GM21619 (cell line): ENCODE results near the gene MICALL2.

Experiments
- ATAC-seq: cut with Tn5 transposase; IDR thresholded peaks from one replicate; pipeline ENCODE4 v1.9.1; 2021; ENCODE audit not compliant: unreplicated experiment

Gene MICALL2

DNA sequence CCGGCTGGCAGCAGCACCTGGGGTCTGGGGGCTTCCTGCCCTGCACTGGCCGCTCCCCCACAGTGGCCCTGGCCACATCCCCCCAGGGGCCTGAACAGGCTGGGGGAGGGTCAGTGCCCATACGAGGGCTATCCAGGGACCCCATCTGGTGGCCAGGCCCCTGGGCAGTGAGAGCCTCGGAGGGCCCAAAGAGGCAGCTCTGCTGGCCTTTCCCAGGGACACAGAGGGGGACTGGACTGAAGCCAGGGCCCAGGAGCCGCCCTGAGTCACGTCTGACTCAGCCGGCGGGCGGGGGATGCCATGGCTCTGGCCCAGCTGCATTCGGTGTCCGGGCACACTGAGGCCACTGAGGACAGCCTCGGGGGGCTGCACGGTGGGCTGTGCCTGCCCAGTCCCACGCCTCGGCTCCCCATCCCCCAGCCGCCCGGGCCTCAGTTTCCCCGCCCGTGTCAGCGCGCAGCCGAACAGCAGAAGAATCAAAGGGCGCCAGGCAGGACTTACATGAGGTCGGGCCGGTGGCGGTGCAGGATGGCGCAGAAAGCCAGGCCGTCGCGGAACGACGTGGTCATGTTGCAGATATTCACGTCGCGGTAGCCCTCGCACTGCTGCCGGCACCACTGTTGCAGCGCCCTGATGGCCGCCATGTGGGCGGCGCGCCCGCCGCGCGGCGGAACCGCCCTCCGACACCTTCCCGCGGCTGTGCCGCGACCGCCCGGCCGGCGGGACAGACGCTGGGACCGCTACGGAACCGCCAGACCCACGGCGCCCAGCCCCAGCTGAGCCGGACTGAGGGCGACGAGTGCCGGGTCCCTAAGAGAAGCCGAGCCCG is at the start of gene MICALL2:
TSS of gene MICALL2 (minus strand) at position 788 of the 829 bp plus-strand sequence. CDS start at position 644, 144 bp downstream.
- ATAC-seq: peak; percentile 6

DNA sequence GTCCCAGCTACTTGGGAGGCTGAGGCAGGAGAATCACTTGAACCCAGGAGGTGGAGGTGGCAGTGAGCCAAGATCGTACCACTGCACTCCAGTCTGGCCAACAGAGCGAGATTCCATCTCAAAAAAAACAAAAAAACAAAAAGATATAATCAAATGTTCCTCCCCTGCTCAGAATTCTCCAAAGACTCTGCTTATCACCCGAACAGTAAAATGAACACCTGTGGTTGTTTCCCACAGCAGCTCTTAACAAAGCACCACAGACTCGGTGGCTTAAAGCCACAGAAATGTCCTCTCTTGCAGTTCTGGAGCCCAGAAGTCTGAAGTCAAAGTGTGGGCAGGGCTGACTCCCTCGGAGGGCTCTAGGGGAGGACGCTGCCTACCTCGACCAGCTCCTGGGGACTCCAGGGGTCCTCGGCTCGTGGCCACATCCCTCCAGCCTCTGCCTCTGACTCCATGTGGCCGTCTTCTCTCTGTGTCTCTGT is 49.0 kb upstream of the MICALL2 start:
- no peak for ATAC-seq

DNA sequence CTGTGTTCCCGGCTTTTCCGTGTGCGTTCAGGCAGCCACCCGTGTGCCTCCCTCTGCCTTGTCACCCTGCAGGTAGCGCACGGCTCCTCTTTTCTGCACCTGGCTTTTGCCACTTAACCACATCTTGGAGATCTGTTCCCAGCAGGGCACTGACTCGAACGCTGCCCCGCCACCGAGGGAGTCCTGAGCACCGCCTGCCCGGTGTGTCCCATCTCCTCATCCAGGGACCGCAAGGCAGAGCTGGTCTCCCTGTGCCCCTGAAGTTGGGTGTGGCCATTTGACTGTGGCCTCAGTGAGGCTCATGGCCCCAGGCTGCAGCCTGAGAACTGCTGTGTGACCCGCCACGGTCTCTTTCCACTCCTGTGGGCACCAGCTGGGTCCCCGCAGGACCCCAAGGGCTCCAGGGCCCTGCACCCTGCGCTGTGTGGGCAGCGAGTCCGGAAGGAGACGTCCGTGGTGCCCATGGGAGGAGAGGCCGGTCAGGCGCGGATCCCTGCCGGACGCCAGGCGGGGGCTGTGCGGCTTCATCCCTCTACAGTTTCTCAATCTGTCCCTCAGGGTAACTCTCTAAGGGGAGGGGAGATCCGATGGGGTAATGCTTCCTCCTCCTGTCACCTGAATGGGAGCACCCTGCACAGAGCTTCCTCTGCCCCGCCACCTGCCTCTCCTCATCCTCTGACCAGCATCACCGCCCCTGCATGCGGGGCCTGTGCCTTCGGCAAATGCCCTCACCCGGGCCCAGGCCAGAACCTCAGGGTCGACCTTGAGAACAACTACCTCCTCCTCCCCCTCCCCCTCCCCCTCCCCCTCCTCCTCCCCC is 46.7 kb upstream of the MICALL2 start:
- ATAC-seq: no peak

DNA sequence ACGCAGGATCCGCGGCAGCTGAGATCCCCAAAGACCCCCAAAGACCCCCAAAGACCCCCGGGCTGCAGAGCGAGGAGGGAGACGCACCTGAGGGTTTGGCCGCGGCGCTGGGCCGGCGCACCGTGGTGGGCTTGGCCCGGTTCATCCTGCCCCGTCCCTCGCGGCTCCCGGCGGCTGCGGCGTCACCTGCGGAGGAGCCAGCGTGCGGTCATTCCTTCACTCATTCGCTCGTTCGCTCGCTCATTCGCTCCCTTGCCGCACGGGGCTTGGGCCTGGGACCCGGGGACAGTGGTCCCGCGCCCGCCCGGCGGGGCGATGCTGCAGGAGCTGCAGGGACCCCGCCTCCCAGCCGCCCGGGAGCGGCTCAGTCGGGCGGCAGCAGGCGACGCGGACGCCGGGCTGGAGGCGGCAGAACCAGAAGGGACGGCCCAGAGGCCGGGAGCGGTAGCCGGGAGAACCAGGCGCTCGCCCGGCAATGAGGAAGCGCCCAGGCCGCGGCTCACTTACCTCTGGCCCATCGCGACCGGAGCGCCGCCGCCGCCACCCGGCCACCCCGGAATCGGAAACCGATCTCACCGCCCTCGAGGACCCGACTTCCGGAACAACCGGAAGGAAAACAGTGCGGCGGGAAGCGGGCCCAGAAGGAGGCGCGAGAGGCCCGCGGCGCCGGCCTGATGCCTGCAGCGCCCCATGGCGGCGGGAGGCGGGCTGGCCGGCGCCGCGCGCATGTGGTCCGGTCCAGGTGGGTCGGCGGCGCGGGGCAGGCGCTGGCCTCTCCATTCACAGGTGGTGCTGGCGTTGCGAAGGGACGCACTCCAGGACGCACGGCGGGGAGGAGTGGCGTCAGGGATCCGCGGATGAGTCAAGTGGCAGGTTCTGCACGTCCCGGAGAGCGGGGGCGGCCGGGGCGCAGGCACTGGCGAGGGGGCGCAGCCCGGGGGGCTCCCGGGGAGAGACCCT is 44.8 kb upstream of the MICALL2 start, which contains the start of gene INTS1:
TSS of gene INTS1 (minus strand) at position 574 of the 960 bp plus-strand sequence. CDS start at position 145, 429 bp downstream.
- peak; percentile 79 for ATAC-seq

DNA sequence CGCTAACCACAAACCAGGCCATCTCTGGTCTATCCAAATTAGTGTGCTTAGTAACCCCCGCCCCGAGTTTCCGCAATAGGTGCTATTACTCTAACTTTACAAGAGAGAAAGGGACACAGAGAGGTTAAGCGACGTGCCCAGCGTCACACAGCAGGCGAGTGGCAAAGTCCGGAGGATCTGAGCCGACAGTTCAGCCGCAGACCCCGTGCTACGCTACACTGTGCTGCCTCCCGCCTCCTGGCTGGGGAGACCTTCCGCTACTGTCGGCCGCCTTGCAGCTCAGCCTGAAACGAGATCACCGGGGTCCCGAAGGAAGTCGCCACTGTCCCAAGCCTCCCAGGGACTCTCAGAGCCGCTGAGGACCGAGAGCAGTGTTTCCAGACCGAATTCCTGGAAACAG is 44.1 kb upstream of the MICALL2 start:
- ATAC-seq: no peak

DNA sequence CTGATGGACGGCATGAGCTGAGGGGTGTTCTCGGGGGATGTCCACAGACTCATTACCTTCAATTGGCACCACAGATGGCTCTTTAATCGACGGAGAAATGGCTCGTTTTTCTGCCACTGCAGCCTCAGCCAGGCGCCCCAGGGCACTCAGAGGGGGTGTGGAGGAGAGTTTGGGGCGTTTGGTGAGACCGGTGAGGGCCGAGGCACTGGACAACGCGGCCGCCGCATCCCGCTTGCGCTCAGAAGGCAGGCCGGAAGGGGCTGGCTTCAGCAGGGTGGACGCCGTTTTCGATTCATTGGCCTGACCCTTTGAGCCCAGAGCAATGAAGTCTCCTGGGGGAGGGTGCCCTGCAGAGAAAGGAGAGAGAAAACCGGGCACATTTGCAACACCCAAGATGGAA is 43.6 kb upstream of the MICALL2 start:
- no peak for ATAC-seq

DNA sequence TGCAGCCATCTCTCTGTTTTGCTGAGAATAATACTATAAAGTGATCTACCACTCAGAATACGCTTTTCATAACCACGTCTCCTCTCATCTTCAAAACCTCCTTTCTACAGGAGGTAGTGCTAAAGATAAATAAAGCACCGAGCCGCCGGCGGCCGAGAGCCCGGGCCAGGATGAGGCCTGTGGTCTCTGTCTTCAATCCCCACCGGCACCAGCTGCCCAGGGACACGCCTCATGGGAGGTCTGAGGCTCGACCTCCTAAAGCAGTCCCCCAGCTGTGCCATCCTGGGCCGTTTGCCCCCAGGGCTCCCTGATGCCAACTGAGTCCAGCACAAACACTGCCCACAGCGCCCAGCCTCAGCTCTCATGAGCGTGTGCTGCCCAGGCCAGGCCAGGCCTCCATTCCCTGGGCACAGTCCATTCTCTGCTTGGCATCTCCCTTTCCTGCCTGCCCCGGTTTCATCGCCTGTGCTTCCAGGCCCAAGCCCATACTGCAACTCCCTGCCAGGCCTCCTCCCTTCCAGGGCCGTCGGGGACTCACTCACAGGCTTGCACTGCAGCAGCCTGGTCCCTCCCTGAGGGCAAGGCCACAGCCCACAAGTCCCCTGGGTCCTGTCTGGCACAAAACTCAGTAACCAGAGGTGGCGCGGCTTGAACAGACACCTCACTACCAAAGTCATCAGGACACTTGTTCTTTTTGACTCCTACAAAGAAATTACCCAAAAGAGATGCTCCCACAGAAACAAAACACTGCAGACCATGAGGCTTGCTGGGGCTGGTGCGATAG is 42.4 kb upstream of the MICALL2 start:
- no peak for ATAC-seq

DNA sequence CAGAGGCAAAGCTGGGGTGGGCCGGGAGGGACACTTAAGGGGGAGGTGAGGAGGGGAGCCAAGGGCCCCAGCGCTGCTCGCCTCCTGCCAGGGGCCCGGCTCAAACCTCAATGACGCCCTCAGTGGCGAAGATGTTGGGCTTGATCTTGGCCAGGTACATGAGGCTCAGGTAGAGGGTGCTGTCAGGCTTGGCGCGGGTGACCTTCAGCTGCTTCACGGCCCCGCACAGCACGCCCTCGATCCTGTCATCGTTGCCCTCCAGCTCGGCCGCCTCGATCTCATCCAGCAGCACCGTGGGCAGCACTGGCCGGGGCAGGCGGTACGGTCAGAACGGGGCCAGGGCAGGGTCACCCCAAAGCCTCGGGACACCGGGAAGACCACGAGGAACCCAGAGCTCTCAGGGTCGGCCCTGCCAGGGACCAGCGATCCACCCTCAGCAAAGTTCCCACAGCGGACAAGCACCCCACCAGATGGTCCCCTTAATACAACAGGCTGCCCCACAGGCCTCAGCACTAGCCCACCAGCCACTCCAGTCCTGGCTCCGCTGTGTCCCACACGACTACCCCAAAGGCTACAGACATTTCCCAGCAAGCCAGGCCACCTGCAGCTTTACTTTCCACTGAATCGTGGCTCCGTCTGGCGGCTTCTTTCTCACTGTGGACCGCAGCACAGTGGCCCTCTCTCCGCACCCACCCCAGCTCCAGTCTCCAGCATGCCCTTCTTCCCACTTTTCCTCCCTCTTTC is 41.0 kb upstream of the MICALL2 start:
- no peak for ATAC-seq

DNA sequence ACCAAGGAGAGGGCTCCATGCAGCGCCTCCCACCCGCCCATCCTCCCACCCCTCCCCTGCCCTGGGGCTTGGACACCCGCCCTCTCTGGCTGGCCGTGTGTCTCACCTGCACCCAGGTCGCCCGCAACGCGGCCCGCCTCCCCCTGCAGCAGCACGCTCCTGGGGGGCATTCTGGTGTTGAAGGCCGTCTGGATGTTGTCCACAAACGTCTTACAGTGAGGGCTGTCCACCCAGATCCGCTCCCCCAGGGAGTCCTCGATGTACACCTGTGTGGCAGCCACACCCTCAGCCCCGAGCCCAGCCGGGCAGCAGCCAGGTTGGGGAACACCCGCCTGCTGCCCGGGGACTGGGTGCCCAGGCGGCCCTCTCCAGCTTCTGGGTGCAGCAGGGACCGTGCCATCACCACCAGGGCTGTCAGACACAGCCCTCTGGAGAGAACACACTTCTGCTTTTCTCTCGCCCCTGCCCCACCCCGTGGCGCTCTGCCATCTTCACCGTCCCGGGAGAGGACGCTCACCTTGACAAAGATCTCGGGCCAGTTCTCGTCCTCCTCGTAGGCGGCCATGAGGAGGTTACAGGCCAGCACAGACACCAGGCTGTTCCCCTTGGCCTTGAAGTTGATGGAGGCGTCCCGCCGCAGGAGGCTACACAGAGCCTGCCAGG is 40.2 kb upstream of the MICALL2 start:
- ATAC-seq: no peak

DNA sequence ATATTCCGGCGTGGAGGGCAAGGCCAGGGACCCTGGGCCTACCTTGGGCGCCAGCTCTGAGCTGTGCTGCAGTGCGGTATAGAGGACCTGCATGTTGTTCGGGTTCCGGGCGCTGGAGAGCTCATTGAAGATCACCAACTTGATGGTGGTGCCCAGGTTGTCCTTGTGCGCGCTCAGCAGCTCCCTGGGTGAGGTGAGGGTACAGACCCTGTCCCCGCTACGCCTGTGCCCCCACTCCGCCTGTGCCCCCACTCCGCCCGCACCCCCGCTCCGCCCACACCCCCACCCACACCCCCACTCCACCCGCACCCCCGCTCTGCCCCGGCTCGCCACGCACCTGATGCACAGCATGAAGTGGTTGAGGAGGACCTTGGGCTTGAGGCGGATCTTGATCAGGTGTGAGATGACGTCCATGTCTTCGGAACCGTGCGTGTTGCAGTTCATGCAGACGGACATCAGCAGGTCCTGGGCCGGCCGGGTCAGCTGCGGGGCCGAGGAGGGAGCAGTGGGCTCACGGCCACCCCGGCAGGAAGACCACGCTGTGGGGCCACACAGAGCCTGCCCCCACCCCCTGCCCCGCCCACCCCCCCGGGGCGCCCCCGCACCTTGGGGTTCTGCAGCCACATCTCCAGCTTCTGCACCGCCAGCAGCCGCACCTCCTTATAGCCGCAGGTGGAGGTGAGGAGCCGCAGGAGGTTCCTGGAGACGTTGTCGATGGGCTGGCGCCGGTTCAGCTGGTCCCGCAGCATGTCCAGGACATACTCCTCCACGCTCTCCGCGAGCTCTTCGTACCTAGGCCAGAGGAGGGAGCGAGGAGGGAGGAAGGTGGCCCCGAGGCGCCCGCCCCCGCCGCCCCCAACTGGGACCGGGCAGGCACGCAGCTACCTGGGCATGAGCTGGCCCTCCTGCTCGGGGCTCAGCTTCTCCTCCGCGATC is 39.4 kb upstream of the MICALL2 start:
- ATAC-seq: no peak

DNA sequence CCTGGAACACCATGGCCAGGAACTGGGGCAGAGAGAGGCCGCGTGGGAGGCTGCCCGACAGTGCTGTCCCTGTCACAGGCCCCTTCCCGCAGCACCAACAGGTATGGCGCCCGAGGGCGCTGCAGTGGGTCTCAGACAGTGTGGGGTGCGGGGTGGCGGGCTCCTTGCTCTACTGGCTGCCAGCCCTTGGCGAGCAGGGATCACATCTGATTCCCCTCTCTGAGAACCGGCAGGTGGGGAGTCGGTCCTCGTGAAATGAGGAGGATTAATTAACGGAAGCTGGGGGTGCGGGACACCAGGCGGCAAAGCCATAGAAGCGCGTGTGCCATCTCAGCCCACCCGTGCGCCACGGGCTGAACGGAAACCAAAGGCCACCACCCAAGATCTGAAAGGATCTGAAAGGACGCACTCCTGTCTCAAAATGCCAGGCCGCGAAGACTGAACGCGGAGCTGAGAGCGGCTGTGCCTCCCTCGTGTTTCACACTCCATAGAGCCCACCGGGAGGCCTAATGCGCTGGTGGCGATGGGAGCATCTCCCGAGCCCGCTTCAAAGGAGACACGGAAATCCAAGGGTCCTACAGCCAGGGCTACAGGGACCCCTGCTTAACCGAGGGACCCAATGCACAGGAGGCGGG is 38.1 kb upstream of the MICALL2 start:
- ATAC-seq: no peak

DNA sequence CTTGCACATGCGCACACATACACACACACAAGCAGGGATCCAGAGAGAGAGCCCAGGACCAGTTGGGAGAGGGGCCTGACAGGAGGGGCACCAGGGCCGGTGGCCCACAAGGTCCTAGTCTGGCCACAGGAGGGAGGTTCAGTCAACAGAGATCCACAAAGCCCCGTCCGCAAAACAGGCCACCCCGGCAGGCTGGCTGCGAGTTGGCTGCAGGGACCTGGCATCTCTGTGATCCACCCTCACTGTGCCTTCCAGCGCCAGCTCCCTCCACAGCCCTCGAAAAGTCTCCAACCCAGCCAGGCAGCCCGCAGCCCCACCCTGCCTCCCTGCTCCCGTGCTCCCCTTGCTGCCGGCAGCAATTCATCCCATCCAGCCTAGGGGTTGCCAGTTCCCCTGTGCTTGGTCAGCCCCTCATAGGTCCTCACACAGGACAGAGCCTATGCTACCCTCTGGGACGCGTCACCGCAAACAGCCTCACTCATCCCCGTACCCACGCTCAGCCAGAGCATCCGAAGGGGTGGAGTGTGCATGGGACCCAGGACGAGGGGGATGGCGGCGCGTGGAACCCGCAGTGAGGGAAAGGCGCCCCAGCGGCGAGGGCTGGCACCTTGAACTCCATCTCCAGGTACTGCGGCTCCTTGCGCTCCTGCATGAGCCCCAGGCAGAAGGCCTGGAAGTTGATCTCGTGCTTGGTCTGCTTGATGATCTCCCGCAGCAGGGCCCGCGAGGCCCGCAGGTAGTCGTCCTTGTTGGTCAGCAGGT is 37.4 kb upstream of the MICALL2 start:
- ATAC-seq: no peak

DNA sequence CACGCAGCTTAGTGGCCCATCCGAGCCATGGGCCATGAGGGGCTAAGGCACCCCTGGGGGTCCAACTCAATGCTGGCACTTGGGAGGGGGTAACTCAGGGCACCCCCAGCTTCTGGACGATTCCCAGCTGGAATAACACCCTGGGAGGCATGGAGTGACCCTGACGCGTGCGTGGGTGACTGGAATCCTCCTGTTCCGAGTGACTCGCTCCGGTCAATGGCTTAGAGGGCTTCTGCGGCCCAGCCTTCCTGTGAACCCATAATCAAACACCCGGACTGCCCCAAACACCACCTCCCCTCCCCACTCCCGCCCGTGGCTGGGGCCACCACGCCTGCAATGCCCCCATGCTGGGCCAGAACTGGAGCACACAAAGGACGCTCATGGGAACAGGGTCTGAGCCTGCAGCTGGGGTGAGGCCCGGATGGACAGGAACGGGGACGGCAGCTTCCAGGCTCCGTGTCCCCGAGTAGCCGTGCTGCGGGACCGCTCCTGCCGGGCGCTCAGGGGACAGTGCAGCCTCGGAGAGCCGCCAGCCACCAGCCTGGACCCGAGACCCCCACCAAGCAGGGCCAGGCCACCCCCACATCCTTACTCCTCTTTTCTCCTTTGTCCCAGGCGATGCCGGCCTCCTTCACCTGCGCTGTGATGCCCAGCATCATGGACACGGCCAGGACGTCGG is 36.4 kb upstream of the MICALL2 start:
- no peak for ATAC-seq

DNA sequence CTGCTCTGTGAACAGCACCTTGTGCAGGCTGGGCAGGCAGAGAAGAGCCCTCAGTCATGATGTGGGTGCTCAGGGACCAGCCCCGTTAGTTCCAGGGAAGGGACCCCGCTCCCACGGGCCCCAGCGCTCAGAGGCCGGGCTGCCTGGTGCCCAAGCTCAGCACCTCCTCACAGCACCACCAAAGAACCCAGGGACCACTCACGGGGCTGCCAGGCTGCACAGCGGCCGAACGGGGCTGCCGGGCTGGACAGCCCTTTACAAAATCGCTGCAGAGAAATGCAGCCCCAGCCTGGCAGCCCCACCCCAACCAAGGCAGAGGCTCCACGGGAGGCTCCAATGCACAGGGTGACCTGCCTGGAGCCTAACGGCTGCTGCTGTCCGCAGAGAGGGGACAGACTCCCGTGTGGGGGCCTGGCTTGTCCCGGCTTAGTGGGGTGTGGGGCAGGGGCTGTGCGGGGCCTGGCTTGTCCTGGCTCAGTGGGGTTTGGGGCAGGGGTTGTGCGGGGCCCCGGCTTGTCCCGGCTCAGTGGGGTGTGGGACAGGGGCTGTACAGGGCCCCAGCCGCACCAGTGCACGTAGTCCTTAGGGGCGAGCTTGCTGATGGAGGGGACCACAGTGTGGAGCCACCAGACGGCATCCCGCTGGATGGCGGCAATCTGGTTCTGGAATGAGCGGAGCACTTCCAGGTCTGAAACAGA is 35.7 kb upstream of the MICALL2 start:
- ATAC-seq: no peak

DNA sequence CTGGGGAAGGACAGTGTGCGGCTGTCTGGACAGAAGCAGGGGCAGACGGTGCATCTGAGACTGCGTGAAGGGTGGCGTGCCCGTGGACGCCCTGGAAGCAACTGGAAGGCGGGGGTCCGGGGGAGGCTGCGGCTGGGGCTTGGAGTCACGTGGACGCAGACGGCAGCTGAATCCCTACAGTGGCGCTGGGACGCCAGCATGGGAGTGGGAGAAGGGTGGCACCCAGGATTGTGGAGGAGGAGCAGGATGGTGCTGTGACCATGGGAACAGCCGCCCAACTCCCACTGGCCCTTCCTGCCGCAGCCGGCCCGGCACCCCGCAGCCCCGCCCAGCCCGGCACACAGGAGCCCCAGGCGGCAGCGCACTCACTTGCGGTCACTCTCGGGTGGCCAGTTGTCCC is 35.2 kb upstream of the MICALL2 start:
- no peak for ATAC-seq
